B cell (primary cell): Measurements from ENCODE around the gene ETFB. TPM values are rescaled to one million over a fixed set of nuclear protein-coding genes. Genes with fewer than 3 reads are reported as not detected.

Experiments used
- ATAC-seq: fragments of 200-7000 bp; cut with Tn5 transposase; one replicate; pipeline ENCODE4 v1.10.0; 2021; ENCODE audit warnings: low read depth, mild to moderate bottlenecking, moderate number of reproducible peaks, moderate library complexity
- CTCF ChIA-PET: fragments of 350-600 bp; sonication (Branson Sonifier 250); formaldehyde crosslinking; loops from one replicate; lab custom pipeline; 2021; ENCODE audit warnings: antibody characterized with exemption, inconsistent platforms; lab: Charles Lee
- POLR2A ChIA-PET: fragments of 350-600 bp; sonication (Branson Sonifier 250); formaldehyde crosslinking; loops from one replicate; lab custom pipeline; 2021; ENCODE audit warnings: antibody characterized with exemption; lab: Charles Lee
- DNase-seq: peaks from one replicate; pipeline ENCODE4 v3.0.0; 2013
- H2AFZ ChIP-seq: 2 replicates; pipeline ENCODE4 v1.6.1; 2012; ENCODE audit warnings: mild to moderate bottlenecking, low read depth, low read length; ENCODE audit not compliant: insufficient read depth, poor library complexity, severe bottlenecking
- H3K27ac ChIP-seq, 2 donors: 1 replicate in 1 of 2; 2 replicates in 1 of 2; pipeline ENCODE4 v1.5.1; 2012 to 2013; ENCODE audit warnings: low read length in 2 of 2, mild to moderate bottlenecking in 2 of 2, moderate library complexity in 1 of 2
- H3K27me3 ChIP-seq, 4 experiments: fragments of 200-600 bp in 1 of 4; sonication (generic) in 1 of 4; replicated peaks in 1 of 4; 1 replicate in 2 of 4; 2 replicates in 2 of 4; pipeline versions ENCODE4 v1.6.1 to v1.7.0; 2013 to 2016; ENCODE audit warnings: low read length in 3 of 4, mild to moderate bottlenecking in 2 of 4, mixed read lengths in 1 of 4, moderate library complexity in 1 of 4; ENCODE audit not compliant: insufficient read depth in 4 of 4, control insufficient read depth in 3 of 4; ENCODE audit errors: control extremely low read depth in 1 of 4
- H3K36me3 ChIP-seq, 2 experiments: replicated peaks in 1 of 2; 1 replicate in 1 of 2; 2 replicates in 1 of 2; pipeline versions ENCODE4 v1.6.1 to v1.7.1; 2013; ENCODE audit warnings: low read length in 1 of 2; ENCODE audit not compliant: insufficient read depth in 2 of 2, control insufficient read depth in 1 of 2; ENCODE audit errors: control extremely low read depth in 1 of 2, extremely low read depth in 1 of 2
- H3K4me1 ChIP-seq, 2 donors: fragments of 200-600 bp in 1 of 2; sonication (generic) in 1 of 2; 1 replicate in 1 of 2; 2 replicates in 1 of 2; pipeline versions ENCODE4 v1.5.1 to v1.6.1; 2013 to 2017; ENCODE audit warnings: low read length in 2 of 2; ENCODE audit not compliant: control insufficient read depth in 2 of 2, insufficient read depth in 2 of 2
- H3K4me2 ChIP-seq: replicated peaks from 2 replicates; pipeline ENCODE3; 2012; ENCODE audit warnings: mild to moderate bottlenecking, low read depth, low read length; ENCODE audit not compliant: poor library complexity, severe bottlenecking
- H3K4me3 ChIP-seq, 5 experiments: fragments of 200-600 bp in 1 of 5; sonication (generic) in 1 of 5; 1 replicate in 3 of 5; 2 replicates in 2 of 5; pipeline versions ENCODE4 v1.5.1 to v1.7.0; 2011 to 2016; ENCODE audit warnings: low read length in 4 of 5, mild to moderate bottlenecking in 4 of 5, low read depth in 2 of 5, control low read depth in 1 of 5, moderate library complexity in 1 of 5; ENCODE audit not compliant: insufficient read depth in 1 of 5; ENCODE audit errors: control extremely low read depth in 1 of 5, extremely low read depth in 1 of 5
- H3K79me2 ChIP-seq: fragments of 200-600 bp; sonication (generic); one replicate; pipeline ENCODE4 v1.6.0; 2016; ENCODE audit warnings: low read length; ENCODE audit not compliant: control insufficient read depth, insufficient read depth
- H3K9ac ChIP-seq: fragments of 200-600 bp; sonication (generic); 2 replicates; pipeline ENCODE4 v1.6.1; 2017; ENCODE audit warnings: mild to moderate bottlenecking, low read length, moderate library complexity
- H3K9me3 ChIP-seq, 3 donors: one replicate each; pipeline versions ENCODE4 v1.6.1 to v1.7.1; 2013; ENCODE audit warnings: low read length in 2 of 3; ENCODE audit not compliant: control insufficient read depth in 2 of 3, insufficient read depth in 1 of 3; ENCODE audit errors: control extremely low read depth in 1 of 3
- H4K20me1 ChIP-seq: 2 replicates; pipeline ENCODE4 v1.6.0; 2012; ENCODE audit warnings: mild to moderate bottlenecking, low read length; ENCODE audit not compliant: insufficient read depth, control insufficient read depth, poor library complexity, severe bottlenecking
- H3K27ac Mint-ChIP-seq: one replicate; pipeline ENCODE4 v1.8.0; 2021; ENCODE audit warnings: mixed read lengths
- H3K27me3 Mint-ChIP-seq: one replicate; pipeline ENCODE4 v1.8.0; 2021; ENCODE audit warnings: mixed read lengths
- H3K4me1 Mint-ChIP-seq: one replicate; pipeline ENCODE4 v1.8.0; 2021; ENCODE audit warnings: mixed read lengths
- H3K4me3 Mint-ChIP-seq: one replicate; pipeline ENCODE4 v1.8.0; 2021; ENCODE audit warnings: mixed read lengths
- H3K9me3 Mint-ChIP-seq: one replicate; pipeline ENCODE4 v1.8.0; 2022; ENCODE audit warnings: mixed read lengths; ENCODE audit not compliant: insufficient read depth
- CTCF ChIP-seq: fragments of 200-600 bp; IDR thresholded peaks from one replicate; pipeline ENCODE4 v1.8.0; 2022; ENCODE audit warnings: antibody characterized with exemption, mild to moderate bottlenecking
- EZH2 ChIP-seq: IDR thresholded peaks from 2 replicates; pipeline ENCODE4 v1.6.1; 2012; ENCODE audit warnings: borderline replicate concordance, low read depth, mild to moderate bottlenecking, moderate library complexity, low read length; ENCODE audit not compliant: insufficient read depth, poor library complexity, severe bottlenecking
- WGBS: methylation state at CpG from one replicate; pipeline ENCODE4 v1.1.5; 2013; ENCODE audit warnings: missing lambda C conversion rate; ENCODE audit not compliant: insufficient coverage; 5-methylcytosine and 5-hydroxymethylcytosine counted together
- intact Hi-C: fragments of 100-400 bp; cut with micrococcal nuclease; formaldehyde crosslinking; loops from one replicate; pipeline ENCODE4 v1.10.0; 2022
- polyA minus RNA-seq: library from RNA; depleted of rRNA, polyadenylated mRNA; stranded (reverse); fragments of >200 nt; gene quantifications from 2 replicates; pipeline ENCODE4 v1.2.3, GENCODE V29; 2012
- polyA plus RNA-seq: library from polyadenylated mRNA; depleted of rRNA; stranded (reverse); fragments of >200 nt; gene quantifications from 2 replicates; pipeline ENCODE4 v1.2.3, GENCODE V29; 2012
- total RNA-seq, 2 donors: library from RNA; stranded (reverse); fragments of 120-200 nt in 1 of 2; gene quantifications; 1 replicate in 1 of 2; 2 replicates in 1 of 2; pipeline versions ENCODE4 v1.2.3 to v1.2.4, GENCODE V29; 2013 to 2022

The ETFB gene
- total RNA-seq (33.3 and 38.6 TPM in 2 replicates), polyA plus RNA-seq (72.4 and 76.5 TPM in 2 replicates), polyA minus RNA-seq (48.2 and 54.5 TPM in 2 replicates)
- 43.3 TPM for total RNA-seq (2013)

GRCh38 chr19:51365965-51366388, at the start of gene ETFB:
Gene ETFB, minus strand, starts transcription at chr19:51366388. Its CDS starts 62 bp downstream, at chr19:51366326.
- Mint-ChIP-seq H3K27ac (peak within 1 kb of the TSS; percentile 95), H3K4me3 (peak within 1 kb of the TSS; percentile 97), H3K27me3 (no peaks in the 10 kb centered on the region), H3K4me1 (peaks cover 37% of the 10 kb centered on the region), H3K9me3 (no peaks in the 10 kb centered on the region)
- Histone ChIP-seq H3K27ac (peak within 1 kb of the TSS; percentile 80 to 87), H3K36me3 (no peaks in the 10 kb centered on the region), H3K4me3 (peak within 1 kb of the TSS; percentile 73 to 94 (median 78)), H3K27me3 (no peaks in the 10 kb centered on the region), H3K4me1 (peaks cover 5 to 31% of the 10 kb centered on the region in 2 donors), H3K4me2 (peak within 1 kb of the TSS; percentile 98), H2AFZ (peak within 1 kb of the TSS; percentile 89), H3K9ac (peak within 1 kb of the TSS; percentile 83), H3K79me2 (peaks cover 11% of the 10 kb centered on the region), H4K20me1 (no peaks in the 10 kb centered on the region), H3K9me3 (no peaks in the 10 kb centered on the region)
- ChIA-PET POLR2A (interaction anchor here (0.5 to 1.2 kb wide), 4 partner anchors 24 to 1035 kb away, joined by 3 to 14 read pairs (median 6); partner anchors contain the start of gene VSIG10L), CTCF (interaction anchor here (0.5 to 1.5 kb wide), 6 partner anchors 23 to 1991 kb away, joined by 3 to 7 read pairs (median 4); no protein-coding TSS in a partner anchor)
- under 1% methylated on average over 27 of the region's 27 CpGs for WGBS
- DNase-seq (no peak), ATAC-seq (no peak)
- intact Hi-C loops: loop anchor here (1.0 to 2.0 kb wide), 2 partner anchors 22 to 241 kb away; no protein-coding TSS in a partner anchor
- TF ChIP-seq EZH2 (no peak), CTCF (no peak)

- POLR2A ChIA-PET: interaction anchor here (0.7 kb wide), 1 partner anchor 157 kb away, joined by 3 read pairs; no protein-coding TSS in a partner anchor
- Histone ChIP-seq H3K4me3 (no peak overlapping the region), H3K36me3 (peaks cover 4 to 39% of the 10 kb centered on the region in 2 experiments), H3K9ac (no peak overlapping the region), H3K79me2 (peaks cover 21% of the 10 kb centered on the region), H3K4me1 (peaks cover 21 to 38% of the 10 kb centered on the region in 2 donors), H3K4me2 (no peak overlapping the region), H4K20me1 (no peaks in the 10 kb centered on the region), H3K27ac (no peak overlapping the region), H2AFZ (no peak overlapping the region), H3K9me3 (no peaks in the 10 kb centered on the region), H3K27me3 (no peaks in the 10 kb centered on the region)
- peaks cover 47% of the 10 kb centered on the region for H3K4me1 Mint-ChIP-seq
- intact Hi-C loops: loop anchor here (5.0 to 10.0 kb wide), 2 partner anchors 117 to 140 kb away; partner anchors contain the start of gene SIGLEC6
- H3K4me3 Mint-ChIP-seq: no peak overlapping the region
- no peaks in the 10 kb centered on the region for H3K27me3 Mint-ChIP-seq
- WGBS: 97% methylated on average over 12 of the region's 12 CpGs
- no peak for ATAC-seq
- no peak for DNase-seq
- no peak overlapping the region for H3K27ac Mint-ChIP-seq
- CTCF ChIA-PET: interaction anchor here (1.0 kb wide), 1 partner anchor 21 kb away, joined by 3 read pairs; no protein-coding TSS in a partner anchor
- no peak for TF ChIP-seq EZH2
- TF ChIP-seq CTCF: no peak
- H3K9me3 Mint-ChIP-seq: no peaks in the 10 kb centered on the region
These were observed 49.0 kb upstream of the ETFB start for GRCh38 chr19:51415187-51415586.
